CD4-positive, alpha-beta T cell treated with Interleukin-17A for 4 hours (primary cell): ENCODE data around the gene RGS6.

Experiments
- DNase-seq: peaks from one replicate; pipeline ENCODE4 v3.0.0-alpha.2; 2020; ENCODE audit warnings: mixed read lengths

Gene RGS6

GRCh38 chr14:72539661-72540315 lies 607.6 kb downstream of the RGS6 start:
- DNase-seq, result no peak

DNA sequence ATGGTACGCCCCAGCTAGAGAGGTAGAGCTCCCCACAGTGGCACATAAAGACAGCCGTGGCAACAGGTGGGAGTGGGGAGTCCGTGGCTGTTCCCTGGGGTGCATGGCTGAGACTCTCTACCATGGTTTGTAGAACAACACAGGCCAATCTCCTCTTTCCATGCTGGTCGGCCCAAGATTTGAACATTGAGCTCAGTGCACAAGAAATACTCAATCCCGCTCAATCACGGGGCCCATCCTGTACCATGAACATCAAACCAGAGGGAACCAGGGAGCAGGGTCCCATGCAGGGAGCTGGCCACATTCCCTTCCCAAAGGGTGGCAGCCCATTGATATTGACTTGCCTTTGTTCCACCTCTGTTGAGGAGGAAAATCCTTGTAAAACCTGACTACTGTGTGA lies 608.6 kb downstream of the RGS6 start:
- no peak for DNase-seq

DNA sequence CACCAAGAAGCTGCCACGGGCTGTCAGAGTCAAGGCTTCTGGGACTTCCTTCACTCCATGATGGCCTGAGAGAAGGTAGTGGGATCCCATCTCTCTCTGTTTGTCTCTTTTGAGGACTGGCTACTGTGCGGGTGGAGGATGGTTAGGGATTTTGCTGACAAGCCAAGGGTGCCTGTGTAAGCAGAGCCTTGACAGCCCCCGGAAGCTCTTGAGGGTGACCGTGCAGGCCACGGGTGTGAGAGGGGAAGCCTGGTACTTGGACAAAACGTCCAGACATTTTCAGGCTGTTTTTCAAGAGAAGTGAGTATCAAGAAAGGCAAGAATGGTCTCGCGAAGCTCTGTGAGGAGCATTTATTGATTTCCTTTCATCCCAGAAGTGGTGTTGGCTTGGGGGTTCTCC lies 609.3 kb downstream of the RGS6 start:
- DNase-seq, result no peak

DNA sequence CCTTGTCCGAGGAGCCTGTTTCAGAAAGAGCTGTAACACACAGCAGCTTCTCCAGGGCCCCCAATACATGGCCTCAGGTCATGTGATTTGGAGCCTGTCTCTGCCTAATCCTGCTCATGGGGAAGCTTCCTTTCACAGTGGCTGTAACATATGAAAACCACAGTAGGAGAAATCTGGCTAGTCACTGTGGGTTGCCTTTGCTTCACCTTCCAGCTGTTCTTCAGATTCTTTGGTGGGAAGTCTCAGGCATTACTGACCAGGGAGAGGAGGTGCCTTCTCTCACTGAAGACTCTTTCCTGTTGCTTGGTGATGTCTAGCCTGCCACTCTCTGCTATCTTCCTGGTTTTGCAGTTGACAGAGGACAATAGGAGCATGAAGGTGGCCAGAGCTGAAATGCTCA lies 611.1 kb downstream of the RGS6 start:
- DNase-seq, result no peak

DNA sequence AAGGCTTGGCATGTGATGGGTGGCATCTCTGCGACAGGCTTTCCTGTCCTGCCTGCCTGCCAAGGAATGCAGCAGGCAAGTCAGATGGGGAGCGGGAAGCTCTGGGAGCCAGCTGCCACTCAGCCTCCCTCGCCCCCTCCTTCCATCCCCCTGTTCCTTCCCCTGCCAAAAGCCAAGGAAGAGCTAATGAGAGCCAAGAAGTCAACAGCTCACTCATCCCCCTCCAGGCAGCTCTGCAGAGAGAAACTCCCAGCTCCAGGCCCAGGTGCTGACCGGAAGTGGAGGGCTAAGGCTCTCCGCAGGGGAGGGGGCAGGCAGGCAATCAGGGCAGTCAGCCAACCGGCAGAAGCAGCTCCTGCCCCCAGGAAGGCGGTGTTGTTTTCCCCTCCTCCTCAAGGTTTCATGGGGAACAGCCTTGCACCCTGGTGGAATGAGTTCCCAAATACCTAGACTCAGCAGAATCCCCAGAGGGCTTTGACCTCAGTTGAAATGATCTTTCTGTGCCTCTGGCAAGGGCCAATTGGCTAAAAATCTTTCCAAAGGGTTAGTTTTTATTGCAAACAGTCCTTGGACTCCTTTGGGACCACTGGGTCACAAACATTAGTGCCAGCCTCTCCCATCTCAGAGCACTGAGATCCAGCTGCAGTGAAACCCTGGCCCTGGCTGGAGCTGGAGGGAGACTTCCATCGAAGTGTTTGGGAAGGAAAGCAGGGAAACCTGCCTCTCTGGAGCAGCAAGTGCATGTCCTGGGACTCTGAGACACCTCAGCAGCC lies 612.6 kb downstream of the RGS6 start:
- DNase-seq, result no peak

- no peak for DNase-seq
Measured at GRCh38 chr14:72545411-72546311, 613.4 kb downstream of the RGS6 start.

DNA sequence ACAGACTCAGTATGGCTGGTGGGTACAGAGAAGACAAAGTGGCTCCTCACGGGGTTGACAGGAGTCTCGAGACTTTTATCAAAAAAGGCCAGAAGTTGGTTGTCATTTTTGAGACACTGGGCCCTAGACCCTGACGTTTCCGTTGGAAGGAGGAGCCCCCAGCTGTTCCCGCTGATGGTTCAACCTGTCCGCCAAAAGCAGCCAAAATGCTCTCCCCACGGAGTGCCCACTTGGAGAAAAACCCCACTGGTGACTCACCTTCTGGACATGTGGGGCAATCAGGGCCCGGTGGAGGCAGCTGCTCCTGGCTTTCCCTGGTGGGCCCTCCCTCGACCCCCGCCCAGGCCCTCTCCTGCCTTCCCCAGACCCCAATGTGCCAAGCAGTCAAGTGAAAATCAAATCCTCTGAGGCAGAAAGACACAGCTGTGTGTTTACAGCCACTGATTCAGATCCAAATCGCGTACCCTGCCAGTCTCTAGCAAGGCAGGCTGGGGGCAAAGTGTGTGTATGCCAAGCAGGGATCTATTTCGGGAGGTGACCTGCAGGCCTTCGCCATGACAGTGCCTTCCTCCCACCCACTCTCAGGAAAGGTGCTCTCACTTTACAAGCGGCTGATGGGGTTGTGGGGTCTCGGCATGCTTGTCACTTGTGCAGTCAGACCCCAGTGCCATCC lies 614.3 kb downstream of the RGS6 start:
- no peak for DNase-seq

- DNase-seq, result no peak
Measured at GRCh38 chr14:72547999-72548398, 615.8 kb downstream of the RGS6 start.

DNA sequence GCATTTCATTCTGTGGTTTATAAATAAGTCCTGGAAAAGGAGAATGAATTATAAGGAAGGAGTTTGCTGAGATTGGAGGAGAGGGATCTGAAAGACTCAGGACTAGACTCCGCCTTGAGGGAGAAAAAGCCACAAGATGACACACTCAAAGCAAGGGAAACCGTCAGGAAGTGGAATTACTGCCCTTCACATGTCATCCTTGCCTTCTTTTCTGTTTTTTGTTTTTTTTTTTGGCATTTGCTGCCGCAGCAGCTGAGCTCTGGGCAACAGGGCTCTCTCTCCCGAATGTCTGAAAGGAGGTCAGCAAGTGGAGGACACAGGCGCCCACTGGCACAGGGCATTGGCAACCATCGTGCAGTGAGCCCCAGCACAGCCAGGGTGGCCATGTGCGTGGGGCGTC lies 616.8 kb downstream of the RGS6 start:
- no peak for DNase-seq

DNA sequence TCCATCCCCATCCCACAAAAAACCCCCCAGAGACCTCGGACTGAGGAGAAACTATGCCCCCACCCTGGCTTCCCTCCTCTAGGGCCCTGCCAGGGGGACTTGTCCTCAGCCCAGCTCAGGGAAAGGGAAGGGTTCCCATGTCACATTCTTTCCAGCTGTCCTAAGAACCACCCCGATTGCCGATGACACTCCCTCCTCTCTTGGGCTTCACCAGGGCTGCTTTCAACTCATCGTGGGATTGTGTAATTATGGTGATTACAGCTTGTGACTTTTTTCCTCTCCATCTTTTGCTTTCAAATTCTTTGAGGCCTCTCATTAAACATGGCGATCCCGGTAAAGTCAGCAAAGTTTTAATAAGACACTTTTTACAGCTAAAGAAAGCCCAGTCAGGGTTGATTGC lies 617.6 kb downstream of the RGS6 start:
- no peak for DNase-seq

- DNase-seq, result no peak
Measured at GRCh38 chr14:72550513-72550912, 618.3 kb downstream of the RGS6 start.

DNA sequence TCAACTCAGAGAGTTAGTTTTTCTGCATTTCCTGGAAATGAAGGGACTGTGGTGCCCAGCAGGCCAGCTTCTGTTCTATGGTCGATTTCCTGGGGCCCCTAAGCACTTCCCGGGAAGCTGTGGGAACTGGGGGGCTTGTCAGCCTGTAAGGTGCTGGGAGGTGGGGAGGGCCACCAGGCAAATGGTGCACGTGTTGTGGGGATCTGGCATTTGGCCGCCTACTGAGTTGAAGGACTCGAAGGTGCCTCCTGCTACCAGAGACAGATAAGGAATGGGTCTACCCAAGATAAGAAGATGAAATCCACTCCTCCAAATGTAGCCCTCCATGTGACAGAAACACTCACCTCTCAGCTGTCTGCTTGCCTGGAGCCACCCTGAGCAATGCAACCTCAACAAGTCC lies 620.0 kb downstream of the RGS6 start:
- DNase-seq, result no peak

DNA sequence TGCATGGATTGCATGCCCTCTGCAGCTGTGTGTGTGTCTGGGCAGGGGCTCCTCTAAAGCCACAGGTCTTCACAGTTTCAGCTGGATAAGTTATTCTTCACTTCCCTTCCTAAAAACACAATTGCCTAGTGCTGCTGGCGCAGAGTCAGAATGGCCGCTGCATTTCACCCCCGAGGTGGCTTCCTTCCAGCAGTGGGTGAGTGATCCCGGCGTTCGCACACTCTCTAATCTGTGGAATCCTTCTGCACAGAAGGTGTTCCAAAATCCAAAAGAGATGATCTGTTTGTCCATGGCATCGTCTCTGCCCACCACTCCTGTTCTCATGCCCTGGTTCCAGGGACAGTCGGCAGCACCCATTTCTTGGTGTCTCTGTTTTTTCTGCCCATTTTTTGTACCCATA lies 620.9 kb downstream of the RGS6 start:
- DNase-seq, result no peak

GRCh38 chr14:72553656-72554055 lies 621.4 kb downstream of the RGS6 start:
- no peak for DNase-seq

DNA sequence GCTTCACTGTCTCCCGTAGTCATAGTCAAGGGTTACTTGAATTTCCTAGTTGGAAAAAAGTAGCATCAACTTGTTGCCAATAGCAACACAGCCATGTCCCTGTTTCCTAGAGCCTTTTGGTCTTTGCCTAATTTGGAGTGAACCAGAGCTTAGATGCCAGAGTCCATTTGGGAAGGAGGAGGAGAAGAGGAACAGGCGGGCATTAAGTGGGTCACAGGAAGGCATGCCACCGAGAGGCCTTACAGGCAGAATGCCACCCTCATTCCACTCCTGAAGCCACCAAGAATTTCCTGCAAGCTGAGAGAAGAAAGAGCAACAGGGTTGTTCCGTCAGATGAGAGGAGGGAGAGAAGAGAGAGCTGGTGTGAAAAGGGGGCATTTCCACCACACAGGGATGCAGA lies 622.2 kb downstream of the RGS6 start:
- no peak for DNase-seq

GRCh38 chr14:72554994-72555608 lies 622.9 kb downstream of the RGS6 start:
- no peak for DNase-seq

- DNase-seq, result no peak
Measured at GRCh38 chr14:72555609-72556000, 623.4 kb downstream of the RGS6 start.

DNA sequence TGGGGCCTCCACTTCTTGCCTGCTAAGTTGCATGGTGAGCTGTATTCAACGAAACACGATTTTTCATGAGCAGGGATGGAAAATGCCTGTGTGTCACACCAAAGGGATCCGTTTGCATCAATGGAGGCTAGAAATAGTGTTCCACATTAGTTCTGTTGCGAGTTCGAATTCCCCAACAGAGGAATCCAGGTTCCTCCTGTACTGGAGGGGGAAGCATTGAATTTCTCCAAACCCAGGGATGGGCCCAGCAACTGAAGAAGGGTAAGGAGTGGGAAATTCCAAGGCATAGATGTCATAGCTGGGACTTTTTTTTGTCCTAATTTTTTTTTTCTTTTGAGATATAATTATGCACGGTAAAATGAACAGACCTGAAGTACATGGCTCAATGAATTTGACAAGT lies 625.4 kb downstream of the RGS6 start:
- DNase-seq, result no peak

- no peak for DNase-seq
Measured at GRCh38 chr14:72558721-72559120, 626.5 kb downstream of the RGS6 start.

DNA sequence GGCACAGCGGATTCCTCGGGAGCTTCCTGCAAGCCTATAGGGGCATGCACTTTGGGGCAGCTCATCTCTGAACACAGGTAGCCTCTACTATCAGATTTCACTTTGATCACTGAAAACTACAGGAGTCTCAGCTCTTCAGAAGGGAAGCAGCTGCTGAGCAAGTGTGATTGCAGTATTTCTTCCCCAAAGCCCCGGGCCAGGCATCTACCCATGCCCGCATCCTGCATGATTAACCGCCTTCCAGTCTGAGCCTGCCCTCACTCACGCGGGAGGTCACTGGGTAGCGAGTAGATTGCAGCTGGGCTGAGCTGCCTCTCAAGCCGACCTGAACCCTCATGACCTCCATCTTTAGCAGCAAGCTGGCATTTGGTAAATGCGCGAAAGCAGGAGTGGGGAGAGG lies 627.0 kb downstream of the RGS6 start:
- no peak for DNase-seq

- no peak for DNase-seq
Measured at GRCh38 chr14:72559669-72560255, 627.5 kb downstream of the RGS6 start.

- no peak for DNase-seq
Measured at GRCh38 chr14:72560331-72560730, 628.1 kb downstream of the RGS6 start.
